ENCODE measurements around the gene SUMF2. TPM values are rescaled to one million over a fixed set of nuclear protein-coding genes. Genes with fewer than 3 reads are reported as not detected.
A peak's percentile ranks its signal among the peaks of the same experiment; 100 is the strongest.

Gene SUMF2
- polyA plus RNA-seq, 1 donor from 2014 or later: 69.3 TPM

DNA sequence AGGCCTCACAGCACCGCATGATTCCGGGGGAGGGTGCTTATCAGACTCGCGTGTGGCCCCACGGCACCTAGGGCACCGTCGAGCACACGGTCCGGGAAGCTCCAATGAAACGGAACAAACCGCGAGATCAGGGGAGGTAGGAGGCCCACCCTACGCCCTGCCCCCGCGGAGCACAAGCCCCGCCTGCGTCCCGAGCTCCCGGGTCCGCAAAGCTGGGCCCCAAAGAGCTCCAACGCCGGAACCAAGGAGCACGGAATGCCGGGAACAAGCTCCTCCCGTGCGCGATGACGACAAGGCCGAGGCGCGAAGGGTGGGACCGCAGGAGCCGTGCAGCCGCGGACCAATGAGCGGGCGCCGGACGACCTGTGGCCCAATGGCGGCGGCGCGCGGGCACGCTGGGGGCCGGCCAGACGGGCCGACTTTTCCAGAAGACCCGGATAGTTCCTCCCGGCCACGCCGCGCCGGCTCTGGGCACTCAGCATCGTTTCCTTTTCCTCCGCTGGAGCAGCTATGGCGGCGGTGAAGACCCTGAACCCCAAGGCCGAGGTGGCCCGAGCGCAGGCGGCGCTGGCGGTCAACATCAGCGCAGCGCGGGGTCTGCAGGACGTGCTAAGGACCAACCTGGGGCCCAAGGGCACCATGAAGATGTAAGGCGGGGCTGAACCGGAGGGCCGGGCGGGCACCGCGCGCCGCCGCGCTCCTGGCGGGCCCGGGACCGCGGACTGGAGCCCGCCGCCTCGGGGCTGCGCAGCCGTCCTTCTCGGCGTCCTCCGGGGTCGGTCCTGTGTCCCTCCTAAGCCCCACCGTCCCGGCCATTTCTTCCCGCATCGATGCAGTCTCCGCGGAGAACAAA is 12.5 kb upstream of the SUMF2 start, which contains the start of the genes CCT6A and PSPH:
Gene CCT6A (plus strand): TSS at position 427 of the 853 bp plus-strand sequence. CDS start 84 bp downstream, at position 511.
Gene PSPH (minus strand): TSS at position 106 of the 853 bp plus-strand sequence. CDS start 30,232 bp downstream, outside the sequence.
- TF ChIP-seq, protein P1, sequence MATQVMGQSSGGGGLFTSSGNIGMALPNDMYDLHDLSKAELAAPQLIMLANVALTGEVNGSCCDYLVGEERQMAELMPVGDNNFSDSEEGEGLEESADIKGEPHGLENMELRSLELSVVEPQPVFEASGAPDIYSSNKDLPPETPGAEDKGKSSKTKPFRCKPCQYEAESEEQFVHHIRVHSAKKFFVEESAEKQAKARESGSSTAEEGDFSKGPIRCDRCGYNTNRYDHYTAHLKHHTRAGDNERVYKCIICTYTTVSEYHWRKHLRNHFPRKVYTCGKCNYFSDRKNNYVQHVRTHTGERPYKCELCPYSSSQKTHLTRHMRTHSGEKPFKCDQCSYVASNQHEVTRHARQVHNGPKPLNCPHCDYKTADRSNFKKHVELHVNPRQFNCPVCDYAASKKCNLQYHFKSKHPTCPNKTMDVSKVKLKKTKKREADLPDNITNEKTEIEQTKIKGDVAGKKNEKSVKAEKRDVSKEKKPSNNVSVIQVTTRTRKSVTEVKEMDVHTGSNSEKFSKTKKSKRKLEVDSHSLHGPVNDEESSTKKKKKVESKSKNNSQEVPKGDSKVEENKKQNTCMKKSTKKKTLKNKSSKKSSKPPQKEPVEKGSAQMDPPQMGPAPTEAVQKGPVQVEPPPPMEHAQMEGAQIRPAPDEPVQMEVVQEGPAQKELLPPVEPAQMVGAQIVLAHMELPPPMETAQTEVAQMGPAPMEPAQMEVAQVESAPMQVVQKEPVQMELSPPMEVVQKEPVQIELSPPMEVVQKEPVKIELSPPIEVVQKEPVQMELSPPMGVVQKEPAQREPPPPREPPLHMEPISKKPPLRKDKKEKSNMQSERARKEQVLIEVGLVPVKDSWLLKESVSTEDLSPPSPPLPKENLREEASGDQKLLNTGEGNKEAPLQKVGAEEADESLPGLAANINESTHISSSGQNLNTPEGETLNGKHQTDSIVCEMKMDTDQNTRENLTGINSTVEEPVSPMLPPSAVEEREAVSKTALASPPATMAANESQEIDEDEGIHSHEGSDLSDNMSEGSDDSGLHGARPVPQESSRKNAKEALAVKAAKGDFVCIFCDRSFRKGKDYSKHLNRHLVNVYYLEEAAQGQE (IDR thresholded peaks at IDR 0.05; ENCODE audit: borderline replicate concordance): peak; percentile 84
- TF ChIP-seq EP300 (conservative IDR thresholded peaks at IDR 0.05; ENCODE audit: poor library complexity, severe bottlenecking) (peak; percentile 44), RAD21 (conservative IDR thresholded peaks at IDR 0.05) (no peak), POLR2AphosphoS5 (IDR thresholded peaks at IDR 0.05) (peak; percentile 88), MXI1 (conservative IDR thresholded peaks at IDR 0.05; ENCODE audit: poor library complexity, severe bottlenecking) (peak; percentile 95), EZH2 (IDR thresholded peaks at IDR 0.05; ENCODE audit: borderline replicate concordance, insufficient read depth, low read length, poor library complexity, severe bottlenecking) (no peak), TAF1 (IDR thresholded peaks at IDR 0.05; ENCODE audit: low read depth) (peak; percentile 66), SMC3 (conservative IDR thresholded peaks at IDR 0.05; ENCODE audit: poor library complexity) (peak; percentile 15)
- TF ChIP-seq, protein P2, sequence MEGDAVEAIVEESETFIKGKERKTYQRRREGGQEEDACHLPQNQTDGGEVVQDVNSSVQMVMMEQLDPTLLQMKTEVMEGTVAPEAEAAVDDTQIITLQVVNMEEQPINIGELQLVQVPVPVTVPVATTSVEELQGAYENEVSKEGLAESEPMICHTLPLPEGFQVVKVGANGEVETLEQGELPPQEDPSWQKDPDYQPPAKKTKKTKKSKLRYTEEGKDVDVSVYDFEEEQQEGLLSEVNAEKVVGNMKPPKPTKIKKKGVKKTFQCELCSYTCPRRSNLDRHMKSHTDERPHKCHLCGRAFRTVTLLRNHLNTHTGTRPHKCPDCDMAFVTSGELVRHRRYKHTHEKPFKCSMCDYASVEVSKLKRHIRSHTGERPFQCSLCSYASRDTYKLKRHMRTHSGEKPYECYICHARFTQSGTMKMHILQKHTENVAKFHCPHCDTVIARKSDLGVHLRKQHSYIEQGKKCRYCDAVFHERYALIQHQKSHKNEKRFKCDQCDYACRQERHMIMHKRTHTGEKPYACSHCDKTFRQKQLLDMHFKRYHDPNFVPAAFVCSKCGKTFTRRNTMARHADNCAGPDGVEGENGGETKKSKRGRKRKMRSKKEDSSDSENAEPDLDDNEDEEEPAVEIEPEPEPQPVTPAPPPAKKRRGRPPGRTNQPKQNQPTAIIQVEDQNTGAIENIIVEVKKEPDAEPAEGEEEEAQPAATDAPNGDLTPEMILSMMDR (IDR thresholded peaks at IDR 0.05; ENCODE audit: poor library complexity, severe bottlenecking): no peak
- Histone ChIP-seq H3K9me3 (ENCODE audit: low read length) (no peaks in the 10 kb centered on the region), H3K27me3 (ENCODE audit: insufficient read depth, low read depth, low read length) (no peaks in the 10 kb centered on the region), H3K9me2 (ENCODE audit: insufficient read depth, low read length) (no peaks in the 10 kb centered on the region), H3K4me2 (ENCODE audit: low read length) (peak within 1 kb of the TSS; percentile 96), H4K20me1 (ENCODE audit: insufficient read depth) (no peaks in the 10 kb centered on the region), H3K36me3 (ENCODE audit: insufficient read depth, low read length) (peaks cover 7% of the 10 kb centered on the region), H3K27ac (ENCODE audit: low read length) (peak within 1 kb of the TSS; percentile 96), H3F3A (ENCODE audit: insufficient read depth, low read length, poor library complexity, severe bottlenecking) (peaks cover 3% of the 10 kb centered on the region), H3K4me3 (ENCODE audit: low read length) (peak within 1 kb of the TSS; percentile 79), H3K79me2 (replicated peaks; ENCODE audit: insufficient read depth, low read length) (peaks cover 29% of the 10 kb centered on the region), H2AFZ (ENCODE audit: low read depth, low read length) (peak within 1 kb of the TSS; percentile 98), H3K9ac (ENCODE audit: low read length) (peak within 1 kb of the TSS; percentile 96)

DNA sequence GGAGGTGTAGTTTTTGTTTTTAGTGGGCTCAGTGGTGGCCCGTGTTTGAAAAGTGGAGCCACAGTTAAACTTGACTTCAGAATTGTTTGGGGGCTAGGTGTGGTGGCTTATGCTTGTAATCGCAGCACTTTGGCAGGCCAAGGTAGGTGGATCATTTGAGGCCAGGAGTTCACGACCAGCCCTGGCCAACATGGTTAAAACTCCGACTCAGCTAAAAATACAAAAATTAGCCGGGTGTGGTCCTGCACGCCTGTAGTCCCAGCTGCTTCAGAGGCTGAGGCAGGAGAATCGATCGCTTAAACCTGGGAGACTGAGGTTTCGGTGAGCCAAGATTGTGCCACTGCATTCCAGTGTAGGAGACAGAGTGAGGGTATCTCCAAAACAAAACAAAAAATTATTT is 10.7 kb upstream of the SUMF2 start:
- no peak overlapping the region for H3K4me2 ChIP-seq (ENCODE audit: low read length)
- no peaks in the 10 kb centered on the region for H4K20me1 ChIP-seq (ENCODE audit: insufficient read depth)
- no peaks in the 10 kb centered on the region for H3K9me2 ChIP-seq (ENCODE audit: insufficient read depth, low read length)
- peaks cover 29% of the 10 kb centered on the region for H3K79me2 ChIP-seq (replicated peaks; ENCODE audit: insufficient read depth, low read length)
- TF ChIP-seq SMC3 (conservative IDR thresholded peaks at IDR 0.05; ENCODE audit: poor library complexity): no peak
- TF ChIP-seq EP300 (conservative IDR thresholded peaks at IDR 0.05; ENCODE audit: poor library complexity, severe bottlenecking): no peak
- TF ChIP-seq EZH2 (IDR thresholded peaks at IDR 0.05; ENCODE audit: borderline replicate concordance, insufficient read depth, low read length, poor library complexity, severe bottlenecking): no peak
- no peak for TF ChIP-seq RAD21 (conservative IDR thresholded peaks at IDR 0.05)
- no peak for TF ChIP-seq TAF1 (IDR thresholded peaks at IDR 0.05; ENCODE audit: low read depth)
- TF ChIP-seq, protein P2 (IDR thresholded peaks at IDR 0.05; ENCODE audit: poor library complexity, severe bottlenecking): no peak
- TF ChIP-seq, protein P1 (IDR thresholded peaks at IDR 0.05; ENCODE audit: borderline replicate concordance): no peak
- no peak for TF ChIP-seq POLR2AphosphoS5 (IDR thresholded peaks at IDR 0.05)
- no peak for TF ChIP-seq MXI1 (conservative IDR thresholded peaks at IDR 0.05; ENCODE audit: poor library complexity, severe bottlenecking)
- H3K36me3 ChIP-seq (ENCODE audit: insufficient read depth, low read length): peaks cover 12% of the 10 kb centered on the region
- no peaks in the 10 kb centered on the region for H3K27me3 ChIP-seq (ENCODE audit: insufficient read depth, low read depth, low read length)
- no peak overlapping the region for H3K9ac ChIP-seq (ENCODE audit: low read length)
- peak overlapping the region; percentile 79 for H3K4me3 ChIP-seq (ENCODE audit: low read length)
- peaks cover 3% of the 10 kb centered on the region for H3F3A ChIP-seq (ENCODE audit: insufficient read depth, low read length, poor library complexity, severe bottlenecking)
- no peak overlapping the region for H3K27ac ChIP-seq (ENCODE audit: low read length)
- H3K9me3 ChIP-seq (ENCODE audit: low read length): no peaks in the 10 kb centered on the region
- H2AFZ ChIP-seq (ENCODE audit: low read depth, low read length): no peak overlapping the region

Measured in neural cell (in vitro differentiated cells).